GM08714 (cell line): ENCODE data around the gene OR5B12.

Source experiments
- H3K4me3 ChIP-seq: fragments of 200-500 bp; sonication (Bioruptor generic); 2 replicates; pipeline ENCODE4 v1.5.1; 2014; ENCODE audit warnings: mild to moderate bottlenecking, low read length, inconsistent platforms
- ZNF274 ChIP-seq: IDR thresholded peaks from 2 replicates; pipeline ENCODE4 v1.6.1; 2012; ENCODE audit warnings: mild to moderate bottlenecking, low read depth, low read length

The OR5B12 gene

GRCh38 chr11:58395581-58395980, 46.5 kb downstream of the OR5B12 start:
- H3K4me3 ChIP-seq: no peak overlapping the region
- no peak for TF ChIP-seq ZNF274

DNA sequence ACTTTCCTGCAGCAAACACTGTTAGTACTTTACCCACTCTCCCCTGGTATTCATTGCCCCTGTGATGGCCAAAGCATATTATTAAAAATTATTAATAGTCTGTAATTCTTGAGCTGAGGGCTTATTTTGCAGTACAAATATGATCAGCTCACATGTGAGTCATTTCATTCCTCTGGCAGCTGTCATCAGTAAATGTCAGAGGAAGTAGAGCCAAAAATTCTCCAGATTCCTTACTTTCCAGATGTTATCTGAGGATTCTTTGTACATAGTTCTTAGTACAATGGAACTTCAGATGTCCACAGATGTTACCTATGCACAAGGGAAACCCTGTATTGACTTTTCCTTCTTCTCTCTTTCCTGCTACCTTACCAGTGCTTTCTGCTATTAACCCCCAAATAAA, 47.8 kb downstream of the OR5B12 start:
- H3K4me3 ChIP-seq: no peak overlapping the region
- no peak for TF ChIP-seq ZNF274

GRCh38 chr11:58392746-58393145, 49.3 kb downstream of the OR5B12 start:
- H3K4me3 ChIP-seq: no peak overlapping the region
- no peak for TF ChIP-seq ZNF274

DNA sequence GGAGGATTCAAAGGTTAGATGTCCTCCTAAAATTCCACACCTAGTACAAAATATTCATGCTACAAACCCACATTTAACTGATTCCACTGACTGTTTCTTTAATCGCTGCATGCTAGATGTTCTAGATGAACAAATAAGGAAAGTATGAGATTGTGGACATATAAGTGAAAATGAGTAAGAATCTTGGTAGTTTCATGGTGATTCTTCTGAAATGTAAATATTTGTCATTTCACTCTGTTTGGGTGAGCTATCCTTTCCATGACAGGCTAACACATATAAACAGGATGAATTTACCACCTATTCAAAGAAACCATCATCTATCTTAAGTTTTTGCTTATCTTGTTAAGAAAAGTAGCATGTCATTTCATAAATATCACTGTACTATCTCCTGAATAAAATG, 50.2 kb downstream of the OR5B12 start:
- no peak for TF ChIP-seq ZNF274
- H3K4me3 ChIP-seq: no peak overlapping the region

DNA sequence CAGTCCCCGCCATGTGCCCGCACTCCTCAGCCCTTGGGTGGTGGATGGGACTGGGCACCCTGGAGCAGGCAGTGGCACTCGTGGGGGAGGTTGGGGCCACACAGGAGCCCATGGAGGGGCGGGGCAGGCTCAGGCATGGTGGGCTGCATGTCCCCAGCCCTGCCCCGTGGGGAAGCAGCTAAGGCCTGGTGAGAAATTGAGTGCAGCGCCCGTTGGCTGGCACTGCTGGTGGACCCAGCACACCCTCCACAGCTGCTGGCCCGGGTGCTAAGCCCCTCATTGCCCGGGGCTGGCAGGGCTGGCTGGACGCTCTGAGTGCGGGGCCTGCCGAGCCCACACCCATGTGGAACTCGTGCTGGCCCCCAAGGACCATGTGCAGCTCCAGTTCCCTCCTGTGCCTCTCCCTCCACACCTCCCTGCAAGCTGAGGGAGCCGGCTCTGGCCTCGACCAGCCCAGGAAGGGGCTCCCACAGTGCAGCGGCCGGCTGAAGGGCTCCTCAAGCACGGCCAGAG, 51.4 kb downstream of the OR5B12 start:
- H3K4me3 ChIP-seq: no peak overlapping the region
- no peak for TF ChIP-seq ZNF274
